ENCODE data around the gene GSTA1. TPM values are rescaled to one million over a fixed set of nuclear protein-coding genes. Genes with fewer than 3 reads are reported as not detected.
"Not testable (repeated sequence)": the region's sequence is repeated elsewhere in the genome, so short reads cannot be mapped to it uniquely, and the experiment has no call there.

Gene GSTA1
- total RNA-seq, 1 experiment from 2014 or later = 0.94 TPM

DNA sequence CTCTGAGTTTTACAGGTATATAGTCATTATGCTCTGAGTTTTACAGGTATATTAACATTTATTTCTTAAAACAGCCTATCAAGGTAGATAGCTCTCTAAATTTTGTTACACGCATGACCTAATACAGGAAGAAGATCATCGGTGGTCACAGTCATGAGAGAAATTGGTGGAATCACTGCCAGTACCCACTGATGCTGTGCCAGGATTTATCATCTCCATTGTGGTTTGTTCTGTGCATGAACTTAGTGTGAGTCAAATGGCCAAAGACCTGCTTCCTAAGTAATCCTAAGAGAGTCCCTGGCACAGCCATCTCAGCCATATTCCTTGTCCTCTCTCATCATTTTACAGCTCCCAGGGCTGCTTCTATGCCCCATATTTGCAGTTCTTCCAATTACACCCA, 50.5 kb downstream of the GSTA1 start:
- not testable (repeated sequence) for H3K27me3 ChIP-seq (ENCODE audit: control insufficient read depth, insufficient read depth, low read length); H3K4me3 ChIP-seq (ENCODE audit: insufficient read depth, low read depth, low read length); H3K36me3 ChIP-seq (replicated peaks; ENCODE audit: control insufficient read depth, insufficient read depth, low read length); DNase-seq

DNA sequence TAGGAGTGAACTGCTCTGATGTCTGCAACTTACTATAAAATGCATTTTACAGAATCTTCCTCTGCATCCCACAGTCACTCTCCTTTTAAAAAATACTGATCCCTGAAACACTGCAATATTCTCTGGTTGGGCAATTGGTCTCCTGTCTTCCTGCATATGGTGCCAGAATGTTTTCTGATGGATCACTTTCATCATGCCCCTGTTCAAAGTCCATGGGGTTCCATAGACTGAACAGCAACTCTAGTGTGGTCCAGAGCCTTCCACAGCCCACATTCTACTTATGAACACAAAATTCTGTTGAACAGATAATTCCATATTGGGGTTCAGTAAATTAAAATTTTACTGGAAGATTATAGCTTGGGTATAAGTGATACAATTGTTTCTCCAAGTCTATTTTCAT, 51.3 kb downstream of the GSTA1 start:
- H3K27me3 ChIP-seq (ENCODE audit: control insufficient read depth, insufficient read depth, low read length) = no peaks in the 10 kb centered on the region
- no peak overlapping the region for H3K4me3 ChIP-seq (ENCODE audit: insufficient read depth, low read depth, low read length)
- no peak for DNase-seq
- H3K36me3 ChIP-seq (replicated peaks; ENCODE audit: control insufficient read depth, insufficient read depth, low read length) = no peaks in the 10 kb centered on the region

DNA sequence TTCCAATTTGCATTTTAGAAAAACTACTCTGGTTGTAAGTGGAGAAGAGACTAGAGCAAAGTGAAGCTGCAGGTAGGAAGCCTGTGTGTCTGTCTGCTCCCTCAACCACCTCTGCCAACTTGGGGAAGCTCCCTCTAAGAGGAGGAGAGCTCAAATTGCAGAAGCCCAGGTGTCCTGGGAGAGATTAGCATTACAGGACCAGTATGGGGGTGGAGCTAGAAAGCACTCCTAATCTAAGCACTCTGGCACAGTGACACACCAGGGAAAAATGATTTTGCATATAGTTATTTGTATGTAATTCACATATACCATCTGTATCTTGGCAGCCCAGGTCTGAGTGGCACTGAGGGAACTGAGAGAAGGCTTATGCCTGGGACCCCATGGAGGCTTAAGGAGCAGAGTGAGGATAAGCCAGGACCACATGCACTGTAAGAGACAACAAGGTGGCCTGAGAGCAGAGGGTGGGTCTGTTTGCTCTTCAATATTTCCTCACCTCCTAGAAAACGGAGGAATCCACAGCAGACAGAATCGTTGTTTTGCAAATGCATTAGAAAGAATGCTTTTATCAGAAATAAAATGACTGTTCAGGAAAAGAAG, 54.0 kb downstream of the GSTA1 start:
- DNase-seq = no peak
- Histone ChIP-seq H3K27me3 (ENCODE audit: control insufficient read depth, insufficient read depth, low read length) (no peaks in the 10 kb centered on the region), H3K36me3 (replicated peaks; ENCODE audit: control insufficient read depth, insufficient read depth, low read length) (no peaks in the 10 kb centered on the region), H3K4me3 (ENCODE audit: insufficient read depth, low read depth, low read length) (no peak overlapping the region)

DNA sequence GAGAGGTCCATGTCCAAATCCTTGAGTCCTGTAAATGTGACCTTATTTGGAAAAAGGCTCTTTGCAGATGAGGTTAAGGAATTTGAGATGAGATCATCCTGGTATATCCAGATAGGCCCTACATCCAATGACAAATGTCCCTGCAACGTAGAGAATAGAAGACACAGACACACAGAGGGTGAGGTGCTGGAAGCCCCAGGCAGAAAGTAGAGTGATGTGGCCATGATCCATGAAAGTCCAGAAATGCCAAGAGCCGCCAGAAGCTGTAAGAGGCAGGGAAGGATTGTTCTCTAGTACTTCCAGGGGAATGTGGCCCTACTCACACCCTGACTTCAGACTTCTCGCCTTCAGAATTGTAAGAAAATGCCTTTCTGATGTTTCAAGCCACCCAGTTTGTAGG, 56.3 kb downstream of the GSTA1 start:
- H3K4me3 ChIP-seq (ENCODE audit: insufficient read depth, low read depth, low read length); H3K27me3 ChIP-seq (ENCODE audit: control insufficient read depth, insufficient read depth, low read length); H3K36me3 ChIP-seq (replicated peaks; ENCODE audit: control insufficient read depth, insufficient read depth, low read length); DNase-seq: not testable (repeated sequence)

DNA sequence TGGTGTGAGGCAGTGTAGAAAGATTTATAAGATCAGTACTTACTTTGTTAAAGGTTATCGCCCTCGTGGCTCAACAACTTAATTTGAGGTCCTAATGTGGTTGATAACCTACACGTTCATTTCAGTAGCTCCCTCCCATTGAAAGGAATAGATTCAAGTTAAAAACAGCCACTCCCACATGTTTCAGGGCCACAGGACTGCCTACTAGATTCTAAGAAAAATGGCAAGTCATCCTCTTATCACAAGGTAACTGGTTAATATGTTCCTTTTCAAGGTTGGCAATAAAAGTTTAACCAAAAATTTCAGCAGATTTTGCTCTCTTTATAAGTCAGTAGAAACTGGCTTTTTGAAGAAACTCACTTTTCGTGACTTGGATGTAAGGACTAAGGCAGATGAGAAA, 57.4 kb downstream of the GSTA1 start:
- no peak overlapping the region for H3K4me3 ChIP-seq (ENCODE audit: insufficient read depth, low read depth, low read length)
- DNase-seq = no peak
- H3K36me3 ChIP-seq (replicated peaks; ENCODE audit: control insufficient read depth, insufficient read depth, low read length) = no peaks in the 10 kb centered on the region
- H3K27me3 ChIP-seq (ENCODE audit: control insufficient read depth, insufficient read depth, low read length) = no peaks in the 10 kb centered on the region

DNA sequence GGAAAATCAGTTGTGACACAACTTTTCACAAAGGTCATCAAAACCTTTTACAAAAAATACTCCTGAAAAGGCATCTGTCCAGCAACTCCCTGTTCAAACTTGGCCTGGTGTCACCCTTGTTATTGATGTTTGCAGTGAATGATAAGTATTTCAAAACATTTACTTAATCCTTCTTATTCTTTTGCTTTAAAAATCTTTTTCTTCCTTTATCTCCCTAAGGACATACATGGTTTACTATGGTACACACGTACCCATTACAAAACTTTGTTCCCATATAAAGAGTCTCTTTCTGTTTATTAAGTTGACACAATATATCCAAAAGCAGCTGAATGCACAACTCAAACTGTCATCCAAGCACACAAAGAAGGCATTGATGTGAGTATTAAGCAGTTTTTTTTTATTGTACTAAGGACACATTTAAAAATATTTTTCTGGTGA, 57.8 kb downstream of the GSTA1 start:
- Histone ChIP-seq H3K4me3 (ENCODE audit: insufficient read depth, low read depth, low read length) (no peak overlapping the region), H3K27me3 (ENCODE audit: control insufficient read depth, insufficient read depth, low read length) (no peaks in the 10 kb centered on the region), H3K36me3 (replicated peaks; ENCODE audit: control insufficient read depth, insufficient read depth, low read length) (no peaks in the 10 kb centered on the region)
- DNase-seq = no peak

DNA sequence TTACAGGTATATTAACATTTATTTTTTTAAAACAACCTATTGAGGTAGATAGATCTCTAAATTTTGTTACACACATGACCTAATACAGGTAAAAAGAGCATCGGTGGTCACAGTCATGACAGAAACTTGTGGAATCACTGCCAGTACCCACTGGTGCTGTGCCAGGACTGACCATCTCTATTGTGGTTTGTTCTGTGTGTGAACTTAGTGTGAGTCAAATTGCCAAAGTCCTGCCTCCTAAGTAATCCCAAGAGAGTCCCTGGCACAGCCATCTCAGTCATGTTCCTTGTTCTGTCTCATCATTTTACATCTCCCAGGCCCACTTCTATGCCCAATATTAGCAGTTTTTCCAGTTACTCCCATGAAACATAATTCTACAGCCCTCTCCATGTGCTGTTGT, 61.7 kb downstream of the GSTA1 start:
- no peak for DNase-seq
- Histone ChIP-seq H3K36me3 (replicated peaks; ENCODE audit: control insufficient read depth, insufficient read depth, low read length) (no peaks in the 10 kb centered on the region), H3K4me3 (ENCODE audit: insufficient read depth, low read depth, low read length) (no peak overlapping the region), H3K27me3 (ENCODE audit: control insufficient read depth, insufficient read depth, low read length) (no peaks in the 10 kb centered on the region)

Other genes starting within 250 kb of the GSTA1 start
- 8.7 and 9.2 TPM in 2 replicates for gene TRAM2, start 226.8 kb downstream of the GSTA1 start, total RNA-seq (2014; rRNA removed; shearing (Covaris generic))
- gene TMEM14A, start 132.7 kb downstream of the GSTA1 start, total RNA-seq (2014; rRNA removed; shearing (Covaris generic)) = 10.9 and 11.0 TPM in 2 replicates
- not detected in 2 replicates for gene GSTA2, start 40.3 kb downstream of the GSTA1 start, total RNA-seq (2014; rRNA removed; shearing (Covaris generic))
- not detected in 2 replicates for gene GSTA5, start 37.0 kb upstream of the GSTA1 start, total RNA-seq (2014; rRNA removed; shearing (Covaris generic))
- gene GSTA3, start 105.9 kb upstream of the GSTA1 start, total RNA-seq (2014; rRNA removed; shearing (Covaris generic)) = not detected in 2 replicates
- gene GSTA4, start 191.5 kb upstream of the GSTA1 start, total RNA-seq (2014; rRNA removed; shearing (Covaris generic)) = 25.1 and 35.6 TPM in 2 replicates

Measured in H7 (cell line).